Peyer's patch (tissue), 4 donors: ENCODE data around the gene ZBTB7C.

Experiments
- POLR2A ChIP-seq, 2 donors: fragments of 450-650 bp; IDR thresholded peaks; one replicate each; pipeline ENCODE4 v1.5.1; 2017; ENCODE audit warnings: antibody characterized with exemption in 2 of 2, mild to moderate bottlenecking in 2 of 2, moderate library complexity in 2 of 2
- TF ChIP-seq, protein P1 (sequence below), 6 experiments: fragments of 450-650 bp in 4 of 6; fragments of 200-600 bp in 2 of 6; sonication (generic) in 1 of 6; IDR thresholded peaks; one replicate each; pipeline ENCODE4 v1.5.1; 2017 to 2019; ENCODE audit warnings: antibody characterized with exemption in 6 of 6, mild to moderate bottlenecking in 3 of 6, moderate library complexity in 1 of 6

GRCh38 chr18:48274301-48274700 lies 134.9 kb downstream of the ZBTB7C start:
- no peak for TF ChIP-seq POLR2A (IDR thresholded peaks at IDR 0.05)
- TF ChIP-seq, protein P1, sequence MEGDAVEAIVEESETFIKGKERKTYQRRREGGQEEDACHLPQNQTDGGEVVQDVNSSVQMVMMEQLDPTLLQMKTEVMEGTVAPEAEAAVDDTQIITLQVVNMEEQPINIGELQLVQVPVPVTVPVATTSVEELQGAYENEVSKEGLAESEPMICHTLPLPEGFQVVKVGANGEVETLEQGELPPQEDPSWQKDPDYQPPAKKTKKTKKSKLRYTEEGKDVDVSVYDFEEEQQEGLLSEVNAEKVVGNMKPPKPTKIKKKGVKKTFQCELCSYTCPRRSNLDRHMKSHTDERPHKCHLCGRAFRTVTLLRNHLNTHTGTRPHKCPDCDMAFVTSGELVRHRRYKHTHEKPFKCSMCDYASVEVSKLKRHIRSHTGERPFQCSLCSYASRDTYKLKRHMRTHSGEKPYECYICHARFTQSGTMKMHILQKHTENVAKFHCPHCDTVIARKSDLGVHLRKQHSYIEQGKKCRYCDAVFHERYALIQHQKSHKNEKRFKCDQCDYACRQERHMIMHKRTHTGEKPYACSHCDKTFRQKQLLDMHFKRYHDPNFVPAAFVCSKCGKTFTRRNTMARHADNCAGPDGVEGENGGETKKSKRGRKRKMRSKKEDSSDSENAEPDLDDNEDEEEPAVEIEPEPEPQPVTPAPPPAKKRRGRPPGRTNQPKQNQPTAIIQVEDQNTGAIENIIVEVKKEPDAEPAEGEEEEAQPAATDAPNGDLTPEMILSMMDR (IDR thresholded peaks at IDR 0.05) = no peak
